PC-9 (cell line): ENCODE results near the gene CAPN15.

Experiments
- CTCF ChIP-seq: fragments of 200-600 bp; sonication (generic); conservative IDR thresholded peaks from 2 replicates; pipeline ENCODE4 v1.6.1; 2017; ENCODE audit warnings: mixed run types, antibody characterized with exemption, mild to moderate bottlenecking, moderate library complexity
- EZH2 ChIP-seq: fragments of 200-600 bp; sonication (generic); IDR thresholded peaks from 2 replicates; pipeline ENCODE4 v1.8.0; 2017; ENCODE audit warnings: antibody characterized with exemption, low read depth

GRCh38 chr16:497258-497657 lies 30.3 kb upstream of the CAPN15 start:
- no peak for TF ChIP-seq CTCF
- no peak for TF ChIP-seq EZH2
